Stimulated activated CD8-positive, alpha-beta memory T cell treated with anti-CD3 and anti-CD28 coated beads, Interleukin-4, amount 100 ng/mL, for 1 hour (primary cell): ENCODE data around the gene TENT4A.
"Not testable (repeated sequence)": the region's sequence is repeated elsewhere in the genome, so short reads cannot be mapped to it uniquely, and the experiment has no call there.

Source experiments
- DNase-seq, 2 donors: peaks; one replicate each; pipeline ENCODE4 v3.0.0-alpha.2; 2020; ENCODE audit warnings: low read depth in 2 of 2, low spot score in 1 of 2

The TENT4A gene

GRCh38 chr5:6713274-6714225 lies at the start of gene TENT4A:
TSS of gene TENT4A (plus strand) at chr5:6713432. CDS start at chr5:6713984, 552 bp downstream.
- DNase-seq, result no peak

- DNase-seq, result no peak
These were observed 46.5 kb upstream of the TENT4A start for GRCh38 chr5:6666762-6667161.

- no peak for DNase-seq
These were observed 45.6 kb upstream of the TENT4A start for GRCh38 chr5:6667648-6668047.

GRCh38 chr5:6668717-6669116 lies 44.5 kb upstream of the TENT4A start:
- not testable (repeated sequence) for DNase-seq

- DNase-seq, result no peak
These were observed 40.2 kb upstream of the TENT4A start for GRCh38 chr5:6673031-6673430.

GRCh38 chr5:6673963-6674362 lies 39.3 kb upstream of the TENT4A start:
- no peak for DNase-seq

GRCh38 chr5:6674421-6674820 lies 38.8 kb upstream of the TENT4A start:
- DNase-seq, result no peak

- no peak for DNase-seq
These were observed 38.3 kb upstream of the TENT4A start for GRCh38 chr5:6674886-6675285.

GRCh38 chr5:6675784-6676491 lies 37.3 kb upstream of the TENT4A start:
- DNase-seq, result no peak

- no peak for DNase-seq
These were observed 36.5 kb upstream of the TENT4A start for GRCh38 chr5:6676702-6677101.

GRCh38 chr5:6678385-6678784 lies 34.8 kb upstream of the TENT4A start:
- DNase-seq, result no peak

GRCh38 chr5:6680922-6681321 lies 32.3 kb upstream of the TENT4A start:
- no peak for DNase-seq

GRCh38 chr5:6681682-6682081 lies 31.6 kb upstream of the TENT4A start:
- no peak for DNase-seq

- no peak for DNase-seq
These were observed 31.0 kb upstream of the TENT4A start for GRCh38 chr5:6682239-6682638.

- no peak for DNase-seq
These were observed 30.0 kb upstream of the TENT4A start for GRCh38 chr5:6683241-6683640.

- no peak for DNase-seq
These were observed 29.2 kb upstream of the TENT4A start for GRCh38 chr5:6684075-6684474.

GRCh38 chr5:6686501-6686900 lies 26.7 kb upstream of the TENT4A start:
- no peak for DNase-seq

- DNase-seq, result no peak
These were observed 26.3 kb upstream of the TENT4A start for GRCh38 chr5:6686915-6687409.

GRCh38 chr5:6687505-6687904 lies 25.7 kb upstream of the TENT4A start:
- no peak for DNase-seq

GRCh38 chr5:6692906-6693305 lies 20.3 kb upstream of the TENT4A start:
- no peak for DNase-seq

GRCh38 chr5:6698696-6699095 lies 14.5 kb upstream of the TENT4A start:
- no peak for DNase-seq

- DNase-seq, result no peak
These were observed 13.9 kb upstream of the TENT4A start for GRCh38 chr5:6699357-6699756.
